HG03442 (cell line): Measurements from ENCODE around the gene LOXHD1.

Experiments used
- ATAC-seq: cut with Tn5 transposase; IDR thresholded peaks from one replicate; pipeline ENCODE4 v1.9.1; 2021; ENCODE audit warnings: mild to moderate bottlenecking, moderate library complexity; ENCODE audit not compliant: unreplicated experiment

The LOXHD1 gene

DNA sequence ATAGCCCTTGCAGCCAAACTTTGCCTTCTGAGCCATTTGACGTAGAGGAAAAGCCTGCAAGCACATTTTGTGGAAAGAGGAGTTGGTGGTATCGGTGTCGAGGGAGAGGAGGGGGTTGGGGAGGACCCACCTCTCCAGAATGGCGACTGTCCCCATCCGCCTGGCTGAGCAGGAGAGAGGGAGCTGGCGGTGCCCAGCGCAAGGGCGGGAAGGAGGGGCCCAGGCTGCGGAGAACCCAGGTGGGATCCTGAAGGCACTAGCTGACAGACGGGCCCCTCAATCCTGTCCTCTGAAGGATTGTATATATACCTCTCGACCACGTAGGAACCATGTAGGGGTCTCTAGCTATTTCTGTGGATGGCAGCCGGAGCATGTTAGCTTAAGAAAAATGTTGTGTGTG is 200.3 kb downstream of the LOXHD1 start:
- ATAC-seq, result no peak

- no peak for ATAC-seq
Measured at GRCh38 chr18:46452820-46453219, 204.2 kb downstream of the LOXHD1 start.

- ATAC-seq, result no peak
Measured at GRCh38 chr18:46449499-46449898, 207.5 kb downstream of the LOXHD1 start.

DNA sequence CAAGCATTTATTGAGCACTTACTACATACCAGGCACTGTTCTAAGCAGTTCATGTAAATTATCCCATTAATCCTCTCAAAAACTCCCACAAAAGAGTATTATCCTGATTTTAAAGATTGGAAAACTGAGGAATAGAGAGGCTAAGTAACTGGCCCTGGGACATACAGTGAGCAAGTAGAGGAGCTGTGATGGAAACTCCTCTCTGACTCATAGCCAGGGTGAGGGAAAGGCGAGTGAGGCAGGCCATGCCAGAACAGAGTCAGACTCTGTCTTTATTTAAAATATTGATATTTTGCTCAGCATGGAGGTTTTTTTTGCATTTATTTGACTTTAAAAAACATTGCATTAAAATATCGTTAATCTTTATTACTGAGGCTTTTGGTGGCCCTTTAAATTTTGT is 208.0 kb downstream of the LOXHD1 start:
- ATAC-seq, result no peak

- ATAC-seq, result no peak
Measured at GRCh38 chr18:46448347-46448746, 208.7 kb downstream of the LOXHD1 start.

DNA sequence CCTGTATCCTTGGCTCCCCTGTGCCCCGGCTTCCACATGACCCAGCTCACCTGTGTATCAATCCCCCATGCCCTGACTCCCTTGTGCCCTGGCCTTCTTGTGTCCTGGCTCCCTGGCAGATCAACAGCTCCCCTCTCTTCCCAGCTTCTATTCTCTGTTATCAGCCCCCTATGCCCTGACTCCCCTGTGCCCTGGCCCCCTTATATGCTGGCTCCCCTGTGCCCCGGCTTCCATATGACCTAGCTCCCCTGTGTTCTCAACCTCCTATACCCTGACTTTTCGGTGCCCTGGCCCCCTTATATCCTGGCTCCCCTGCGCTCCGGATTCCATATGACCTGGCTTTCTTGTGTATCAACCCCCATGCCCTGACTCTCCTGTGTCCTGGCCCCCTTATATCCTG is 209.2 kb downstream of the LOXHD1 start:
- ATAC-seq, result no peak

- ATAC-seq, result no peak
Measured at GRCh38 chr18:46447323-46447722, 209.7 kb downstream of the LOXHD1 start.

DNA sequence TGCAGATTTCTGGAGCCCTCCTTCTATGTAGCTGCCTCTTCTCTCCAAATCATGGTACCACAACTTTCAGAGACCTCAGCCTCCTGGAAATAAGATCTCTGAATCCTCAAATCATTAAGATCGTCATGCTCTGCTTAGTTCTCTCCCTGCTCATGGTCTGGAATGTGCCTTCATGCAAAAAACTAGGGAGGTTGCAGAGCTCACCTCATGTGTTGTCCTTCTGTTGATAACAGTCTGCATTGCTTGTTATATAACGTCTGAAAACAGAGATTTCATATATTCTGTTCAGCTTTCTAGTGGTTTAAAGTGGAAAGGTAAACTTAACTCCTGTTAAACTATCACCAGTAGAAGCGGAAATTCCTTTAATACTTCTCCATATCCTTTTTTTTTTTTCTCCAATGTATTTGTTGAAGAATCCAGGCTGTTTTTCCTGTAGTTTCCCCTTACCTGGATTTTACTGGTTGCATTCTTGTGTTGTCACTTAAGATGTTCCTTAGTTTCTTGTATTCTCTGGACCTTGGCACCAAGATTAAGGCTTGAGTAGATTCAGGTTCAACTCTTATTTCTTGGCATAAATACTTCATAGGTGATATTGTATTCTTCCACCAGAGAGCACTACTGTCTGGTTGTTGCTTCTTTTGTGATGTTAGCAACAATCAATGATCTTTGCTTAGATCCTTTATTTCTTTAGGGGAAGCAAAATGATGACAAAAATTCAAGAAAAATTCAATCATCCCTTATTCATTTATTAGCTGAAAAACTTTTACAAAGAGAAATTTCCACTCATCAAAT is 211.3 kb downstream of the LOXHD1 start:
- ATAC-seq, result no peak

DNA sequence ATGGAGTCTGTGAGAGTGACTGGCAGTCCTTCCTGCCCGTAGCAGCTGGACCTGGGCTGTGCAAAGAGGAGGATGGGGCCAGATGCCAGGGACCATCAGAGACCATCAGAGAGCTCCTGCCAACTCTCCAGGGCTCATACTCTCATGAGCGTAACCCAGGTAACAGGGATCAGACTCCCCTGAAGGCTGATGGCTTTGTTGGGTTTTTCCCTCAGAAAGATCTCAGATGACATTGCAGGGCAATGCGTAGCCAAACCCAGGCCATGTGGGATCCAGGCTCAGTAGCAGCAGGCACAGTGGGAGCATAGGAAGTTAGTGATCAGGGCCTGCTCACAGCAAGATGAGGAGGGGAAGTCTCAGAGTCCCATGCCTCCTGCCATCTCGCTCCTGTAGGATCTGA is 218.0 kb downstream of the LOXHD1 start:
- no peak for ATAC-seq

DNA sequence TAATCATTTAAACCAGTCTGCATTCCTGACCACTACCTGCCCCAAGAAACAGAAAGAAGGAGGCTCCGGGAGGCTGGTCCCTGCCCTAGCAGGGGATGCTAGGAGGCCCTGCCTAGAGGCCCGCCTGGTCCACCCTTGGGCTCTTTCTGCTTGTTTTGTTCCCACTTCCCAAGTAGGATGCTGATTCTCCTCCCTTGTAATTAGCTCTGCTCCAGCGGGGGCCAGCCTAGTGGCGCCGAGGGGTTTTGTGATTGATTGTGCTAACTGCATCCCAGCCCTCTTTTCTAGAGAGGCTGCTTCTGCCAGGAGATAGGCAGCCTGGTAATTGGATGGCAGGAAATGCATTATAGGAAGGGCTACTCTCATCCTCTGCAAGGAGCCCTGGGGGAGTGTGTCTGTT is 220.0 kb downstream of the LOXHD1 start:
- no peak for ATAC-seq

GRCh38 chr18:46436621-46437020 is 220.4 kb downstream of the LOXHD1 start:
- no peak for ATAC-seq

DNA sequence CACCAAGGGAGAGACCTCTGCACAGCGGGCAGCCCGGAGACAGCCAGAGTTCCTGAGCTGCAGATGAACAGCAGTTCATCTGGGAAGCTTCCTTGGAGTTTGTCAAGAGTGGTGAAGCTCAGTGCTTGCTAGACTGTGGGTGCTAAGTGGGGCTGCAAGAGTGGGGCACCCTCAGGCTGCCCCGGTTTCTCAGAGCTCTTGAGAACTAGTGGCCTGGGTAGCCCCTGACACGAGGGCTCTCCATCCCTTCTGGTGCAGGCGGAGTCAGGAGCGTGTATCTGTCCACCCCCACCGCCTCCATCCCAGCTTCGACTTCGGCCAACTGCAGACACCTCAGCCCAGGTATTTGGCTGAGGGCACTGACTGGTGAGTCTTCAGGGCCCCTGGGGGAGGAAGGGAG is 222.0 kb downstream of the LOXHD1 start:
- no peak for ATAC-seq

DNA sequence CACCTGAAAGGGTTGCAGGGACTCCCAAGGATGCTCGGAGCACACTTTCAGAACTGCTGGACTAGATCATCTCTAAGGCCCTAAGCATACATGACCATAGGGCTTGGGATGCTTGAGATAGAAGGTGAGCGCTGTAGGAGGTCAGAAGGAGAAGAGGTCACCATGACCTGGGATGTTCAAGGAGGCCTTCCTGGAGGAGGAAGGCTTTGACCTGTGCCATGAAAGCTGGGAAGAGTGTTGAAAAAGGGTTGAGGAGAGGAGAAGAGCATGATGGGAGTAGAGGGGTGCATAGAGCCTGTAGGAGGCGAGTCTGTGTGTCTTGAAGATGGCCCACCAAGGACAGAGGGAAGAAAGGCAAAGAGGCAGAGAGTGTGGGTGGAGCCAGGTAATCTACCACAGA is 222.4 kb downstream of the LOXHD1 start:
- no peak for ATAC-seq

- no peak for ATAC-seq
Measured at GRCh38 chr18:46433121-46433826, 223.7 kb downstream of the LOXHD1 start.

- ATAC-seq, result no peak
Measured at GRCh38 chr18:46431522-46432171, 225.4 kb downstream of the LOXHD1 start.

DNA sequence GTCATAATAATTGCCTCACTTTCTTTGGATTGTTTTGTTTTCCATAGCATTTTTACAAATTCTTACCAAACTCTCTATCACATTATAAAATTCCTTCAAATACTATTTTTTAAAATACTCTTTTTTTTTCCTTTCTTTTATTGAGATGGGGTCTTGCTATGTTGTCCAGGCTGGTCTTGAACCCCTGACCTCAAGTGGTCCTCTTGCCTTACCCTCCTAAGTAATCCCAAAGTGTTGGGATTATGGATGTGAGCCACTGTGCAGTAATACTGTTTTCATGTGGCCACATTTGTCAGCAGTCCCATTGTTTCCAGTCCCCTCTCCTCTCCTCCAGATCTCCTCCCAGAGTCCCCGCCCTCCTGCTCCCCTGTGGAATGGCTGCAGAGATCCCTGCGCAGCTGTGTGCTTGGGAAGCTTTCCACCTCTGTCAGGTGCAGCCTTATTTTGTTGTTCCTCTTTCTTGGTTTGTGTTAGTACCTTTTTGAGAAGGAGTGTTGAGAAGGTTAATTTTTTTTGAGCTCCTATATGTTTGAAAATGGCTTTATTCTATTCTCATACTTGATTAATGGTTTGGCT is 227.3 kb downstream of the LOXHD1 start:
- ATAC-seq, result no peak

DNA sequence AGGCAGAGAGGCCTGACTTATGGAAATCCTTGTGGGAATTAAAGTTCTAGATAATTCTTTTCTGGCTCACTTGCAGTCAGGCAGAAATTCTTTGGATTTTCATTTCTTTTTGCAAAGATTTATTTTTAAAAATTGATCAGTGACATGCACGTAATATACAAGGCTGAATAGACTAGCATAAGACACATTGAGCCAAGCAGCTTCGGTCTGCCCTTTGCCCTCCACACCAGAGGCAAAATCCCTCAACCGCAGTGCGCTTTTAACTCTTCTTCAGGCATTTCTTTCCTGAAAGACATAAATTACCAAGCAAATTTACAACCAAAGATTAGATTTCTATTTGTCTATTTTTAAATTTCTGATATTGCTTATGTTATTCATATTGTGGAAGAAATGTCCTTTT is 227.9 kb downstream of the LOXHD1 start:
- no peak for ATAC-seq

GRCh38 chr18:46428368-46428767 is 228.7 kb downstream of the LOXHD1 start:
- ATAC-seq, result no peak

DNA sequence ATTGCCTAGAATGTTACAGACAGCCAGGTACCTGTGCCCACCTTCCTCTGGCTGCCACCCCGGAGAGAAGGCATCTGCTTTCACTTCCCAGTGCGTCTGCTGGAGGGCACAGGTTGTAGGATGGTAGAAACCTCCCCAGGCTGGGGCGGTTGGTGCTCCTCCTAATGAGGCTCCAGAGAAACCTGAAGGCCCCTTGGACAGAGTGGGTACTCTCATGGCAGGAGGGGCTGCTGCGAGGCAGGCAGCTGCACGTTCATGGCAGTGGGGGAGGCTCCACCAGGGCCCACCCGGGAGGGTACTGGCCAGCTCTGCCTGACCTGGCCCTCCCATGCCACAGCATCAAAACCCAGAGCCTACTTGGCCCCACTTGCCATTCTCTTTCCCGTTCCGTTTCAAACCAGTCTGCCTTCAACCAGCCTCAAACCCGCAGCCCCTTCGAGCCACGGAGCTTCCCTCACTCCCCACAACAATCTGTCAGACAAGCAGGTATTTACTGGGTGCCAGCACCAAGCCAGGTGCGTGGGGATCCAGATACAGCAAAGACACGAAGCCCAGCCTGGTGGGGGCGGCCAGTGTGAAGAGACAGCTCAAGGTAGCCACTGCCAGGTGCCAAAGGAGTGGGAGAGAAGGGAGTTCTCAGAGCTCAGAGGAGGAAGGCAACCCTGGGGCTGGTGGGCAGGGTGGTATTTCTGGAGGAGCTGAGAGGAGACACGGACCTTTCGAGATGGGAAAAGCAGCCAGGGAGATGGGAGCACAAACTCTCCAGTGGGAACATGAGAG is 229.6 kb downstream of the LOXHD1 start:
- no peak for ATAC-seq
